NCI-H774 (cell line): ENCODE results near the gene PACS2.

Experiments used
- DNase-seq: peaks from one replicate; lab custom pipeline; 2025; lab: John Stamatoyannopoulos, UW

Gene PACS2

DNA sequence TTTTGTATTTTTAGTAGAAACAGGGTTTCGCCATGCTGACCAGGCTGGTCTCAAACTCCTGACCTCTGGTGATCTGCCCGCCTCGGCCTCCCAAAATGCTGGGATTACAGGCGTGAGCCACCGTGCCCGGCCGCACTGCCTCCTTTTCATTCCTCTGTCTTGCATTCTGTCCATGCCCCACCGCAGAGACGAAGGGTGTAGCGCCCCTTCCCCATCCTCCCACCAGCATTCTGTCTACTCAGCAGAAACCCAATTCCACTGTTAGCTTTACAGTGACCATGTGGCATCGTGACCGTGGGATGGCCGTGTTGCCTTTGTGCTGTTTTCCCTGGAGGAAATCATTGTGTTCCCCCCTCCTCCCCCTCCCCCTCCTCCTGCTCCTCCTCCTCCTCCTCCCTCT is 94.0 kb downstream of the PACS2 start:
- DNase-seq, result no peak

DNA sequence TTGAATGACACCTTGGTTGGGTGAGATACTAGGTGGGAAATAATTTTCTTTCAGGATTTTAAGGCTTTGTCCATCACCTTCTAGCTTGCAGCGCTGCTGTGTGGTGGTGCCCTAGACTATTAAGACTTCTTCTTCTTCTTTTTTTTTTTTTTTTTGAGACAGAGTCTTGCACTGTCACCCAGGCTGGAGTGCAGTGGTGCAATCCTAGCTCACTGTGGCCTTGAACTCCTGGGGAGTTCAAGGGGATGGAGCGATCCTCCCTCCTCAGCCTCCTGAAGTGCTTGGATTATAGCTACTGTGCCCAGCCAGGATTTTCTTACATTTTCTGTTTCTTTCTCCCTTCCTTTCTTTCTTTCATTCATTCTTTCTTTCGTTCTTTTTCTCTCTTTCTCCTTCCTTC is 94.8 kb downstream of the PACS2 start:
- DNase-seq, result no peak

GRCh38 chr14:105410642-105411016 is 96.1 kb downstream of the PACS2 start:
- DNase-seq, result no peak

GRCh38 chr14:105411017-105411941 is 96.7 kb downstream of the PACS2 start:
- peak; percentile 40 for DNase-seq

DNA sequence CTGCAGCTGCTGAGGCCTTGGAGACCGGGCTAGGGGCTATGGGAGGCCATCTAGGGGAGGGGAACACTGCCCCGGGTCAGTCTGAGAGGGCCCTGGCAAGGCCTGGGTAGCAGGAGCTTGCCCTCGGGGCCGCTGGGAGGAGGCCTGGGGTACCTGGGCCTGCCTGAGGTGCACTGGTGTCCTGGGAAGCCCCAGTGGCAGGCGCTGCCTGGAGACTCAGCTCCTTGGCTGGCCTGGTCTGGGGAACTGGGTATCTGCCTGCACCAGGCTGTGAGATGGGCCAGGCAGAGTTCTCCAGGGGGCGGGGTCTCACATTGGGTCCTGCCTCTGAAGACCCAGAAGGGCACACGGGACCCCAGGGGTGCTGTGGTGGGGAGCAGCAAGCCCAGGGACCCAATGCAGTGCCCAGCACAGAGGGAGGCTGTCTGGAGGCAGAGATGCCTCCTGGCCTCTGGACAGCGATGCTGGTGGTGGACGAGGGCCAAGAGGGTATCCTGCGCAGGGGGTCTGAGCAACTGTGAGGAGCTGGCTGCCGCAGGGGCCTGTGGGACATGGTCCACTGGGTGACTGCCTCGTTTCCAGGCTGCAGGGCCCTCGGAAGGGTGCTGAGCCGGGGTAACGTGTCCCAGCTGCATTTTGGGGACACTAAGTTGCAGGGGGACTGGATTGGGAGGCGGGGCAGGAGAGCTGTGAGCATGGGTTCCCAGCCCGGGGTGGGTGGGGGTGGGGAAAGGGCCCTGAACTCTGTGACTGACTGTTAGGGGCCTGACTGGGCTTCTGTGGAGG is 97.6 kb downstream of the PACS2 start:
- no peak for DNase-seq

DNA sequence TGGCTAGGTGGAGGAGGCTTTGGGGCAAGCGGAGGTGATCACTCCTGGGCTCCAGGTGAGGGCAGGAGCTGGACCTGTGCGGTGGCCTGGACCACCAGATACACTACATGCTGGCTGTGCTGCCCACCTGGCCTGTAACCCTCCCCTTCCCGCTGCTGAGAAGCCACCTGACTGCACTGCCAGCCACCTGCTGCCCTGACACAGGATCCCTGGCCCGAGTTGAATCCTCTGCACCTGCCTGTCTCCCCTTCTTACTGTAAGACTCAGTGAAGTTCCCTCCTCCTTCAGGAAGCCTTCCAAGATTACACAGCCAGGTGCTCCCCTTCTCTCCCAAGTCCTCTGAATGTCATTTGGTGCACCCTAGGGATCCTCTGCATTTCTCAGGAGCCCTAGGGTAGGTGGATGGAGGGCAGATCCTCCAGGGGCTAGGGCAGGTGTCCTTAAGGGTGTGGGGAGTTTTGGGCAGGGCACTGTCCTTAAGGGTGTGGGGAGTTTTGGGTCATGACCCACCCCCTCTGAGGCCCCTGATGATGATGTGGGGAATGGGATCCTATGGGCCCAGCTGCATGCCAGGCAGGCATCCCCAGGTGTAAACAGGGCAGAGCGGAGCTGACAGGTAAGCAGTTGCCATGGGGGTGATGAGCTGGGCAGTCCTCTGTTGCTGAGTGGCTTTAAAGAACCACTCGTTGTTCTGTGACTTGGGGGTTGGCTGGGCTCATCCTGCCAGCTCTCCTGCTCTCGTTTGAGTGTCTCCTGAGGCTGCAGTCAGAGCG is 98.4 kb downstream of the PACS2 start:
- peak; percentile 5 for DNase-seq

- DNase-seq, result no peak
Observed at GRCh38 chr14:105413544-105413886, 99.0 kb downstream of the PACS2 start.

DNA sequence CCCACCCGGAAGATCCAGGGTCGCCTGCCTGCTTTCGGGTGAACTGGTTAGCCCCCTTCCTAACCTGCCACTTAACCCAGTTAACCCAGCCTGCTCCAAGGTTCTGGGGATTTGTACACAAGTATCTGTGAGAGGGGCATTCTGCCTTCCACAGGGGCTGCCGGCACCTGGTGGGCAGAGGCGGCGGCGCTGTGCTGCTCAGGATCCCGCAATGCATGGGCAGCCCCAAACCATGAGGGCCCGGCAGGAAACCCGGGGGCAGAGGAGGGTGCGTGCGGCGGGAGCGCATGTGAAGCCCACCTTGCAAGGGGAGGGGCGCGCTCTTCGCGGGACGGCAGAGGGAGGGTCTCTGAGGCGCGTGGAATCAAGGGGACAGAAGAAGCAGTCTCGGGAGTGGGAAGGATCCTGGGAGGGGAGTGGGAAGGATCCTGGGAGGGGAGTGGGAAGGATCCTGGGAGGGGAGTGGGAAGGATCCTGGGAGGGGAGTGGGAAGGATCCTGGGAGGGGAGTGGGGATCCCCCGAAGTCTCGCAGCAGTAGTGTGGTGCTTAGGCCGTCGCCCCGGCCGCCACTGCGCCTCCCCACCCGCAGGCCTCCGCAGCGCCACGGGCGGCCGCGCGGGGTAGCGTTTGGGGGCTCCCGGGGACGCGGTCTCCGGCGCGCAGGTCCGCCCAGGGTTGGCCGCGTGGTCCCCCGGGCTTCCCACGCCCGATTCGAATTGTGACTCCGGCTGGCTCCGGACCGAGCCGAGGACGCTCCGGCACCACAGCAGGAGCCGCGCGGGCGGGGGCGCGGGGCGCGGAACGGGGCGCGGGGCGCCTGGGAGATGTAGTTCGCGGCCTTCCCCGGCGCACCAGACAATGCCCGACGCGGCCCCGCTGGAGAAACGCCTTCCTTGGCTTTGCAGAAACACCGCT is 100.2 kb downstream of the PACS2 start:
- peak; percentile 47 for DNase-seq

- DNase-seq, result no peak
Observed at GRCh38 chr14:105415481-105416428, 101.2 kb downstream of the PACS2 start.

DNA sequence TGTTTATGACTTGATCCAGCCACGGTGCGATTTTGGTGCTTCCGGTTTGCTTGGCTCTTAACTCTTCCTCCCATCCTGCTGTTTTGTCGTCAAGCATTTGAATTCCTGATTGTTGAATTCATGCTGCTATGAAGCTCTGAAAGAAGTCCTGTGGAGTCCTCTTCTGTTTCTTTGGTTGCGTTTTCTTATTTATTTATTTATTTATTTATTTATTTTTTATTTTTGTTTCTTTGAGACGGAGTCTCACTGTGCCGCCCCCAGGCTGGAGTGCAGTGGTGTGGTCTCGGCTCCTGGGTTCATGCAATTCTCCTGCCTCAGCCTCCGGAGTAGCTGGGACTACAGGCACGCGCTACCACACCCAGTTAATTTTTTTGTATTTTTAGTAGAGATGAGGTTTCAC is 102.1 kb downstream of the PACS2 start:
- no peak for DNase-seq

DNA sequence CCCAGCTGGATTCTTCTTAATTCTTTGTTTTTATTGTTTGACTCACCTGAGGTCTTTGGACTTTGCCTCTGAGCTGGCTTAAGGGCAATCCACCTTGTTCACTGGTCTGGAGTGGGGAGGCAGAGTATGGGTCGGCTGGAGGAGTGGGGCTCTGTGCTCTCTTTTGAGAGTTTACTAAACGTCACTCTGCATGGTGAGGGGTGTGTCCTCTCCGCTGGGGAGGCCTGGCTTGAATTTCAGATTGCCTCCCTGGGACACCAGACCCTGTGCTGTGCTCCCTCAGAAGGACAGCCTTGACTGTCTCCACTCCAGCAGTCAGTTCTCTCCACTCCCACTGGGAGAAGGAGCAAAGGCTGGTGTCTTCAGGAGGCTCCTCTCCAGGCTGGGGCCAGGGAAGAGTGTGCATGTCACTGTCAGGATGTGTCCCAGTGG is 103.2 kb downstream of the PACS2 start:
- DNase-seq, result no peak

GRCh38 chr14:105418269-105419194 is 104.0 kb downstream of the PACS2 start:
- no peak for DNase-seq

DNA sequence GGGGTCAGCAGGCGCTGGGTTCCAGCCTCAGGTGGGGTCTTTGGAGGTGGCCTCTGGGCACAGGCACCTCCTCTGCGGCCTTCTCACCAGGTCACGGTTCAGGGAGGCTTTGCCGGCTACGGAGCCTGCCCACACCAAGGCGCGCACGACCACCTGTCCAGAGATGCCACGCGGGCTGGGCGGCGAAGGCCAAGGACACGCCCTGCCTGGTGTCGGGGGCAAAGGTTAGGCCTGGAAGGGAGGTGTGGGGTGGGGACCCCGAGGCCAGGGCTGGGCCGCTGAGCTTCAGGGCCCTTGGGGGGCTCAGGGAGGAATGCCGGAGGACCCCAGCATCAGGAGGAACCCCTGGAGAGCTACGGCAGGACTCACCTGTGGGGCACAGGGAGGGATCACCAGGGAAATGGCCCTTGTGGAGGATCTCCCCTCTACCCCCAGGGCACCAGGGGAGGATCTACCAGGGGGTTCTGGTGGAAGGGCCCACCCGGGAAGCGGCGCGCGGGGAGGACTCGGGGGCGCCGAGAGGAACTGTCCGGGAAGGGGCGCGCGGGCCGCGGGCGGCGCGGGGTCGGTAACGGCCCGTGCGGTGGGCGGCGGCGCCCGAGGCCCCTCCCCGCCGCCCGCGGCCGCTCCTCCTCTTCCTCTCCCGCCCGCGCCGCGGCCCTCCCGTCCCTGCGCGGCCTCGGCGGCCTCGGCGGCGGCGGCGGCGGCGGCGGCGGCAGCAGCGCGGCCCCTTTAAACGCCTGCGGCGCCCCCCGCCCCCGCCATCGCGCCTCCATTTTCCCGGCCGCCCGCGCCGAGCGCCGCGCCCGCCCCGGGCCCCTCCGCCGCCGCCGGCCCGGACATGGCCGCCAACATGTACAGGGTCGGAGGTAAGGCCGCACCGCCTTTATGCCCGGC is 104.9 kb downstream of the PACS2 start, which contains the start of gene MTA1:
TSS of gene MTA1 (plus strand) at position 633 of the 897 bp plus-strand sequence. CDS start at position 842, 209 bp downstream.
- DNase-seq, result peak; percentile 26

DNA sequence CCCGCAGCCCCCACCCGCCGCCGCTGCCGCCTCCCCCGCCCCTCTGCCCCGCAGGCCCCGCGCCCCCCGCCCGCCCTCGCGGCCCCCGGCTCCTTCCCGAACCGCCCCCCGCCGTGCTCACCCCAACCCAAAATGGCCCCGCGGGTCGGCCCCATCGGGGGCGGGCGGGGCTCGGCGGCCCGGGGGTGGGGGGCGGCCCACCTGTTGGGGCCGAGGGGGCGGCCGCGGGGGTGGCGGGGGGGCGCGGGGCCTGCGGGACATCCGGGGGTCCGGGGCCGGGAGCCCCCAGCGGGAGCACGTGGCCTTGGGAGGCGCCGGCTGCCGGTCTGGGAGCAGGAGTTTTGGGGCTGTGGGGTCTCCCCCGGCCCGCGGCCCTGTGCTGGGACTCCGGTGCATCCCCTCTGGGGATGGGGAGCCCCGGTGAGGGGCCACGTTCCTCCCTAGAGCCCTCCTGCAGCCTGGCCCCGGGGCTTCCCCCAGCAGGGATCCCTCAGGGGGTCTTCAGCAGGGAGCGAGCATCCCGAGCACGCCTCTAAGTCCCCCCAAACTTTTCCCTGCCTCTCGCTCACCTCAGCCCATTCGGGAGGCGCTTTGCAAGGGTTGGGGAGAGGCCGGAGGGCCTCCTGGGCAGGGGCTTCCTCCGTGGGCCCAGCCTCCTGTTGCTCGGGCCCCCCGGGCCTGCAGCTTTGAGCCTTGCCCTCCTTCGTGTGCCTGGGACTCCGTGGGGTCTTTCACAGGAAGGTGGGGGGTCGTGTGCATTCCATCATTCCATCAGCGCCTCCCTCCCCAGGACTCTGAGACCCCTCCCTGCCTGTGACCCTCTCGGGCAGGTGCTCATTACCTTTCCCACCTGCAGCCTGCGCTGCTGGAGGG is 105.8 kb downstream of the PACS2 start:
- DNase-seq, result no peak

- DNase-seq, result no peak
Observed at GRCh38 chr14:105420974-105421674, 106.6 kb downstream of the PACS2 start.
